Forelimb muscle (tissue), 1 donor: ENCODE results near the gene CACNB2. TPM values are rescaled to one million over a fixed set of nuclear protein-coding genes. Genes with fewer than 3 reads are reported as not detected.
"Not testable (repeated sequence)": the region's sequence is repeated elsewhere in the genome, so short reads cannot be mapped to it uniquely, and the experiment has no call there.

Experiments used
- DNase-seq: peaks from one replicate; pipeline ENCODE4 v3.0.0-alpha.2; 2013; ENCODE audit warnings: low read depth
- polyA plus RNA-seq: library from polyadenylated mRNA; unstranded; fragments of 120-200 nt; gene quantifications from one replicate; pipeline ENCODE4 v1.2.1, GENCODE V29; 2013; ENCODE audit not compliant: insufficient read length

The CACNB2 gene
- polyA plus RNA-seq, 1 donor = 1.5 TPM

DNA sequence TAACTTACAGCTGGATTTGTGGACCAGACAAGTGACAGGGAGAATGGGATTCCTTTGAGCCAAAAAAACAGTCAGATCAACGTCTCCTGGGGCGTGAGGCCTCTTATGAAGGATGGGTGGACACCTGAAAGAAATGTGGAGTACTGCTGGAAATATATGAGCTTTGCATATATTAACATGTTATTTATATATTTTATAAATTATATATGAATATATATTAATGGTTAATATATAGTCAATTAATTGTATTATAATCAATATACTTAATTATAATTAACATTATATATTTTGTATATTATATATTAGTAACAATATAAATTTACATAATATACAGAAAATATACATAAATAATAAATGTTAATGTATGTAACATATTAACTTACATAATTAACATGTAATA is 57.5 kb downstream of the CACNB2 start:
- no peak for DNase-seq

GRCh38 chr10:18201877-18202276 is 61.7 kb downstream of the CACNB2 start:
- no peak for DNase-seq

GRCh38 chr10:18202680-18203460 is 62.6 kb downstream of the CACNB2 start:
- DNase-seq = no peak

GRCh38 chr10:18203471-18203870 is 63.2 kb downstream of the CACNB2 start:
- no peak for DNase-seq

GRCh38 chr10:18204039-18204835 is 64.0 kb downstream of the CACNB2 start:
- no peak for DNase-seq

DNA sequence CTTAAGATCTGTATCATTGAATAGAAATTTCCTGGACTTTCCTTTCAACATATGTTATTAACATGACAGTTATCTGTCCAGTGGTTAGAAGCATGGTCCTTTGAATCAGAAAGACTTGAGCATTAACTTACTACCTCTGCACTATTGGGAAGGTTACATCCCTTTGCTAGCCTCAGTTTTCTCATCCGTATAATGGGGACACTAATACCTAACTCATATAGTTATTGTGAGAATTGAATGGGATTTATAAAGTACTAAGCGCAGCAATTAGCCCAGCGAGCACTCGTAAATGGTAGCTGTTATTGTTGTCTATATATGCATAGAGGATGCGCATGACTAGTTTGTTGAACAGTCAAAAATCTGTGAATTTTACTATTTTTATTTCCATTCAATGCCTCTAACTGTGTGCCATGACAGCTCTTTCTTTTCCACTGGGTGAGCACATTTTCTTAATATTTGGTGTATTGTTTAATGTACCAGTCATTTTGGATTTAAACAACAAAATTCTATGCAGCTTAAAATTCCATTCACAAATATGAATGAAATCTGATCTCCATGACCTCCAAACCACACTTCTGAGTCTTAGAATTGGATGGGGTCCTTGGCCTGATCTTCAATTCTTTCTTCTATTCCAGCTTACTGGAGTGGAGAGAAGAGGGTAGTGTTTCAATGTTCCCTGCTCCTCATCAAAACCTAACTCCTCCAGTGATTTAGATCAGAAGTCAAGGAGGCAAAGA is 65.0 kb downstream of the CACNB2 start:
- DNase-seq = no peak

- not testable (repeated sequence) for DNase-seq
Observed at GRCh38 chr10:18208186-18208585, 68.0 kb downstream of the CACNB2 start.

DNA sequence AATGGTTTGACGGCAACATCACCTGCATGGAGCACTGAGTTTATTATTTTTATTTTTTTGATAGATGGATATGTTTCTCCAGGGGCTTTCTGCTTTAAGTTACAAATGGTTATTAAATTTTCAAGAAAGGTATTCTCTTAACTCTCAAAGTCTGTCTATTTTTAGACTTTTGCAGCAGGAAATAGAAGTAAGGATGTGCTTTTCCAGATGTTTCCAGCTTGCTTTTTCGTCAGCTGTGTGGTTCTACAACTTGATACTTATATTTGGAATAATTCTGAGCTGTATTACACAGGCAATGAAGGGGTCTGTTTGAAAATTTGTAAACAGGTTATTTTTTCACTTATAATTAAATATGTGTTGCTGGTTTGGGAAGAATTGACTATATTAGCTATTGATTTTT is 69.0 kb downstream of the CACNB2 start:
- DNase-seq = no peak

DNA sequence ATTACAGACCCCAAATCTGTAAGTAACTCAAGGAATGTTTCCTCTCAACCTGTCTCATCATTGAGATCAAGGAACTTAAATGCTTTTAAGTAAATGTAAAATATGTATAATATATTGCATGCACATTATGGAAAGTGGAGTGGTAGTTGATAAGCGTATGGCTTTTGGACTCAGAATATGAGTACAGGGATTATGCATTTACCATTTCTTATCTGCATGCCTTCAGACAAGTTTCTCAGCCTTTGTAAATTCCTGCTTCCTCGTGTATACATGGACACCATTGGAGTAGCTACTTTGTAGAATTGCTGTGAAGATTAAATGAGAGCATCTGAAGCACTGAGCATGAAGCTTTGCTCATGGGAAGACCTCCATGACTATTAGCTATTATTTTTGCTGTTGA is 70.5 kb downstream of the CACNB2 start:
- no peak for DNase-seq

DNA sequence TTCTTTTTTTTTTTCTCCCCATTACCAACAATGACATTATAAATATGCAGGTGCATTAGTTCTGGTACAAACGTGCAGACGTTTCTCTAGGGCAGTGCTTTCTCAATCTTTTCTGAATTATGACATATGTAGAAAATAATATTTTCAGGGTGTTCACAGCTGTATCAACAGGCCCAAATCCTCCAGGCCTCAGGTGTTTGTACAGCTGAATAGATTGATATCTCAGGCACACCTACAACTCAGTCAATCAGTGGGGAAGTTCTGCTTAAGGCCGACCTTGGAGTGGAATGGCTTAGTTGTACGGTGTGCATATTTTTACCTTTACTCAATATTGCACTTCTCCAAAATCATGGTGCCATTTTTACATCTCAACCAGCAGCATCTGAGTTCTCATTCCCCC is 71.6 kb downstream of the CACNB2 start:
- no peak for DNase-seq

DNA sequence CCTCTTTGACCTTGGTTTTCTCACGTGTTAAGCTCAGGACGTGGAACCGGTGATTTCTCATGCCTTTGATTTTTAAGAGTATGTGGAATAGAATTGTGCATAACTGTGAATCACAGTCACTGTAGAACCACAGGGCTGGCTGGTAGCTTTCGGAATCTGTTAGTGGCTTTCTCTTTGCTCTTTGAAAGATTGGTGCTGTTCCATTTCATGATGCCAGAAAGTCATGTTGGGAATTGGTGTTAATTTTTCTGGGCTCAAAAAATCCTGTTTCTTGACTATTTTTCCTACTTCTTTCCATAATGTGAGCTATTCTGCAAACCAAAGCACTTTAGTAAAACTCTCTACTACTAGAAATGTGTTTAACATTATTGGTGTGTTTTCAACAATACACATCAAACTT is 73.0 kb downstream of the CACNB2 start:
- DNase-seq = no peak

DNA sequence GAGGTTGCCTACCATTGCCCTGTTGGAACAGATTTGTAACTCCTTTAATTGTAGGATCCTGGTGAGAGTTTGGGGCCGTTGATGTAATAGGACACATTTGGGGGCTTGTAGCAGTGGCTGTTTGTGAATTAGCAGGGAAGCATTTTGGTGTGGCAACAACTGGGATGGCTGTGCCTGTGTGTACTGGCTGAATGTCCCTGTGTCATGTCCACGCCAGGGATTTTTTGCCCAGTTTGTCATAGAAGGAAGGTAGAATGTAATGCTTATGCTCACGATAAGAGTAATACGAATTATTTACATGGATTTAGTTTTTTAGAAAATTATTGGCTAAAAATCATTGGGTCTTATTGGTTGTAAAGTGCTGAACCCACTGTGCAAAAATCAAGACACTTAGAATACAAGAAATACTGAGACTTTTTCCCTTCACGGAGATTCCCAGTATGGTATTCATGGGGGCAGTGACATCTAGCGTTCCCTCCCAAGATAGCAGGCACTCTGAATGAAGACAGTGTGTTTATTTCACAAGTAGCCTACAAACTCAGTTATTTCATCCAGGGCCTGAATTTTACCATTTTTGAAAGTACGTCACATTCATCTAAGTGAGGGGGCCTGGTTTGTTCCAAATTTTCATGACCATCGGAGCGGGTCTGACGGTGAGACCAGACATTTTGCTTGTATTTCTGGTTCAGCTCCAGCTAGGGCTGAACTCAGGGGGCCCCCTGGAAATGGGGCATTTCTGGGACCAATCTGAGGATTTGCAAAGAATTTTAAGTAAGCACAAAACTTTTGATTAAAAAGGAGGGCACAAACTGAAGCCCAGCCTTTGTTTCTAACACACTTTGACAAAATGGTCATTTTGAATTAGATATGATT is 74.7 kb downstream of the CACNB2 start:
- peak; percentile 25 for DNase-seq

- DNase-seq = no peak
Observed at GRCh38 chr10:18216482-18216881, 76.3 kb downstream of the CACNB2 start.

GRCh38 chr10:18217577-18217976 is 77.4 kb downstream of the CACNB2 start:
- no peak for DNase-seq

DNA sequence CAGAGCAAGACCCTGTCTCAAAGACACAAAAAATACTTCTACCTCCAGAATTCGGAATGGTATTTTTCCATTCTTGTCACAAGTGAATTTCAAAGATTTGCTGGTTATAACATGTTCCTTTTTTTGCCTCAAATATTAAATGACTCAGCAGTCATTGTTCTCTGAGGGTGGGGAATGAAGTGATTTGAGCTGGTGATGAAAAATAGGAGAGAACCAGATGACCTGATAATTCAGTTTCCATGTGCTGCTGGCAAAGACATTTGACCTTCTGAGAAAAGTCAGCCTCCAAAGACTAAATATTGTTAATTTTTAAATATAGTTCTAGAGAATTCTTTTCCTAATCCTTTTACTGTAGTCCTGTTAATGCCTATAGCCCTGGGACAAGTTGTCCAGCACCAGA is 78.9 kb downstream of the CACNB2 start:
- no peak for DNase-seq

DNA sequence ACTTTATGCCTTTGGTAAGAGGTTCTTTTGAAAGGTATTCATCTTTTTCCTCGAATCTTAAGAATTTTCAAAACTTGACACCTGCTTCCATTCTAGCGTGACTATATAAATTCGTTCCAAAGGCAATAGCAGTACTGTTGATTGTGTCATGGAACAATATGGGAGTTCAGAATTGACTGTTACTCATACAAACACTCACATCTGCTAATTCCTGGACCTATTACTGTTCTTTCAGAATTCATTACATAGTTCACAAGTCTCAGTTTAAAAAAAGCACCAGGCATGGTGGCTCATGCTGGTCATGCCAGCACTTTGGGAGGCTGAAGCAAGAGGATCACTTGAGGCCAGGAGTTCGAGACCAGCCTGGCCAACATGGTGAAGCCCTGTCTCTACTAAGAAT is 80.9 kb downstream of the CACNB2 start:
- no peak for DNase-seq

- no peak for DNase-seq
Observed at GRCh38 chr10:18221882-18222281, 81.7 kb downstream of the CACNB2 start.

DNA sequence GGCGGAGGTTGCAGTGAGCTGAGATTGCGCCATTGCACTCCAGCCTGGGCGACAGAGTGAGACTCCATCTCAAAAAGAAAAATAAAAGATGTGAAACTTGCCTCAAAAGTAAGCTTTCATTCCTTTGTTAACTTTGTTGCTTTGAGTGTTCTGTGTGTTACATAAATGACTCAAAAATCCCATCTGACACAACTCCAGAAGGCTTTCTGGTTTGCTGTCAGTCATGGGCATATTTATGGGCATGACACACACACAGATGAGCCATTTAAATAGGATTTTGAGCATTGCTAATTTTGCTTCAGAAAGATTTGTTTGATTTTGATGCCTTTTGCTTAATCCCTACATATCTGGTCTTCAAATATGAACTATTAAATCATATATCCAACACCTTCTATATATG is 82.6 kb downstream of the CACNB2 start:
- no peak for DNase-seq

GRCh38 chr10:18223898-18224297 is 83.7 kb downstream of the CACNB2 start:
- no peak for DNase-seq

GRCh38 chr10:18224626-18225445 is 84.6 kb downstream of the CACNB2 start:
- DNase-seq = no peak

GRCh38 chr10:18226336-18226735 is 86.1 kb downstream of the CACNB2 start:
- no peak for DNase-seq
